Tibial artery (tissue), 4 donors: ENCODE data around the gene GRAP2.

Experiments used
- DNase-seq, 2 donors: peaks; one replicate each; pipeline ENCODE4 v3.0.0-alpha.2; 2019
- H3K27ac ChIP-seq, 2 donors: fragments of 200-600 bp; sonication (generic) in 1 of 2; 1 replicate in 1 of 2; 2 replicates in 1 of 2; pipeline ENCODE4 v1.5.1; 2018 to 2019; ENCODE audit warnings: mild to moderate bottlenecking in 1 of 2
- H3K27me3 ChIP-seq, 2 donors: fragments of 200-600 bp; sonication (generic) in 1 of 2; one replicate each; pipeline versions ENCODE4 v1.5.1 to v1.6.0; 2016 to 2019
- H3K36me3 ChIP-seq, 3 donors: fragments of 200-600 bp; sonication (generic) in 2 of 3; one replicate each; pipeline ENCODE4 v1.5.1; 2016 to 2019; ENCODE audit warnings: mild to moderate bottlenecking in 2 of 3
- H3K4me1 ChIP-seq, 4 donors: fragments of 200-600 bp; sonication (generic) in 2 of 4; 1 replicate in 3 of 4; 2 replicates in 1 of 4; pipeline ENCODE4 v1.5.1; 2016 to 2019
- H3K4me3 ChIP-seq, 2 donors: fragments of 200-600 bp; sonication (generic) in 1 of 2; 1 replicate in 1 of 2; 2 replicates in 1 of 2; pipeline ENCODE4 v1.5.1; 2018 to 2019; ENCODE audit warnings: mild to moderate bottlenecking in 2 of 2
- H3K9me3 ChIP-seq, 3 donors: fragments of 200-600 bp; sonication (generic) in 1 of 3; one replicate each; pipeline ENCODE4 v1.5.1; 2016 to 2019
- CTCF ChIP-seq, 2 experiments: fragments of 200-600 bp in 1 of 2; fragments of 450-650 bp in 1 of 2; IDR thresholded peaks; one replicate each; pipeline ENCODE4 v1.5.1; 2017 to 2019; ENCODE audit warnings: antibody characterized with exemption in 2 of 2, mild to moderate bottlenecking in 1 of 2, moderate library complexity in 1 of 2
- intact Hi-C: fragments of 100-400 bp; cut with DNase I; formaldehyde crosslinking; loops from one replicate; pipeline ENCODE4 v1.15.0; 2023; ENCODE audit warnings: low total_unique reads

The GRAP2 gene

DNA sequence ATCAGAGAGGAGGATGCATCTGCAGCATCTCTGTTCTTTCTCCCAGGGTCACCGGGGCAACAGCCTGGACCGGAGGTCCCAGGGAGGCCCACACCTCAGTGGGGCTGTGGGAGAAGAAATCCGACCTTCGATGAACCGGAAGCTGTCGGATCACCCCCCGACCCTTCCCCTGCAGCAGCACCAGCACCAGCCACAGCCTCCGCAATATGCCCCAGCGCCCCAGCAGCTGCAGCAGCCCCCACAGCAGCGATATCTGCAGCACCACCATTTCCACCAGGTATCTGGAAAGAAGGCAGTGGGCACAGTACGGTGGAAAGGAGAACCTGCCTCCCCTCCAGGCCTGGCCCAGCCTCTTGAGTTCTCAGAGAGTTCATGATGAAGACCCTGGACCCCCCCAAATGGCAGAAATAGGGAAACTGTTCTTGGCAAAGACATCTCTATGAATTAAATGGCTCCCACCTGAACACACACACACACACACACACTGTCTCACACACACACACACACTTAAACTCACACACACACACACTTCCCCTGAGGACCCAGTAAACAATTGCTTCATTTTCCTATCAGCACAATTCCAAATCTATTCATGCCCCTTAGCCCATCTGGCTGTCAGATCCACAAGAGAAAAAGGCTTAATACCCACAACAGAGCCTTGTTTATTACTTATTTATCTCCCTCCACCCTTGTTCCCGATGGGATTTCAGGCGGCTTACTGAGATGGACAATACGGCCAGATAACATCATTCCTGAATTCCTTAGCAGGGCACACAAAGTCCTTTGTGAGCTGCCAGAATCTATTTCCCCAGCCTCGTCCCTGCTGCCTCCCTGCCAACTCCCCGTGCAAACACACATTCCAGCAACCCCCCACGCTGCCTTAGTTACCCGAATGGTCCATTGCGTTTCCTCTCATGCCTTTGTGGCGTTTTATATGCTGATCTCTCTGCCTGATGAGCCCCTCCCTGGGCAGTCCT, 67.4 kb downstream of the GRAP2 start:
- Histone ChIP-seq H3K4me3 (no peak overlapping the region), H3K9me3 (no peaks in the 10 kb centered on the region), H3K27ac (no peak overlapping the region), H3K27me3 (peaks cover 0 to 60% of the 10 kb centered on the region in 2 donors), H3K36me3 (no peaks in the 10 kb centered on the region), H3K4me1 (peaks cover 0 to 11% (median 0%) of the 10 kb centered on the region in 4 donors)
- intact Hi-C loops, result no loop called here
- no peak for TF ChIP-seq CTCF (IDR thresholded peaks at IDR 0.05)
- DNase-seq, result no peak

- no peak for DNase-seq
- Histone ChIP-seq H3K4me1 (peaks cover 0 to 12% (median 0%) of the 10 kb centered on the region in 4 donors), H3K27me3 (peaks cover 0 to 68% of the 10 kb centered on the region in 2 donors), H3K36me3 (no peaks in the 10 kb centered on the region), H3K4me3 (no peak overlapping the region), H3K9me3 (no peaks in the 10 kb centered on the region), H3K27ac (no peak overlapping the region)
- no peak for TF ChIP-seq CTCF (IDR thresholded peaks at IDR 0.05)
- intact Hi-C loops, result no loop called here
Measured at GRCh38 chr22:39970742-39971141, 69.9 kb downstream of the GRAP2 start.

DNA sequence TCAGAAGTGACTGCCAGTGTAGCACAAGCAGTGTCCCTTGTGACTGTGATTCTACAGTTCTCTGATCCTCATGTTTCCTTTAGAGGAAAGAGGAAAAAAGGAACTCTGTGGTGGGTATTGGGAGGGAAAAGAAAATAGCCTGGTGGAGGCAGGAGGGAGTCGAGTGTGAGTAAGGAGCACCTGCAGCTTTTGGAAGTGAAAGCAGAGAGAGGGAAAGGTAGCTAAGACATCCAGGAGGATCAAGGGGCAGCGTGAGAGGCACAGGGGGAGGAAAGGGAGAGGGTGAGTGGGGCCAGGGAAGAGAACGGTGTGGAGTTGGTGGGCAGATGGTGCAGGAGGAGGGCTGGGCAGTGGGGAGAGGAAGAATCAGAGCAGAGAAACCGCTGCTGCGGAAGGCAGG, 71.8 kb downstream of the GRAP2 start:
- intact Hi-C loops, result no loop called here
- Histone ChIP-seq H3K27me3 (peaks cover 0 to 84% of the 10 kb centered on the region in 2 donors), H3K4me3 (no peak overlapping the region), H3K4me1 (peaks cover 0 to 10% (median 0%) of the 10 kb centered on the region in 4 donors), H3K9me3 (no peaks in the 10 kb centered on the region), H3K27ac (no peak overlapping the region), H3K36me3 (no peaks in the 10 kb centered on the region)
- no peak for TF ChIP-seq CTCF (IDR thresholded peaks at IDR 0.05)
- no peak for DNase-seq

- Histone ChIP-seq H3K4me3 (no peak overlapping the region), H3K4me1 (peaks cover 0 to 6% (median 0%) of the 10 kb centered on the region in 4 donors), H3K27me3 (peaks cover 0 to 84% of the 10 kb centered on the region in 2 donors), H3K9me3 (no peaks in the 10 kb centered on the region), H3K36me3 (no peaks in the 10 kb centered on the region), H3K27ac (no peak overlapping the region)
- TF ChIP-seq CTCF (IDR thresholded peaks at IDR 0.05), result no peak
- intact Hi-C loops, result no loop called here
- DNase-seq, result no peak
Measured at GRCh38 chr22:39973656-39974055, 72.8 kb downstream of the GRAP2 start.

DNA sequence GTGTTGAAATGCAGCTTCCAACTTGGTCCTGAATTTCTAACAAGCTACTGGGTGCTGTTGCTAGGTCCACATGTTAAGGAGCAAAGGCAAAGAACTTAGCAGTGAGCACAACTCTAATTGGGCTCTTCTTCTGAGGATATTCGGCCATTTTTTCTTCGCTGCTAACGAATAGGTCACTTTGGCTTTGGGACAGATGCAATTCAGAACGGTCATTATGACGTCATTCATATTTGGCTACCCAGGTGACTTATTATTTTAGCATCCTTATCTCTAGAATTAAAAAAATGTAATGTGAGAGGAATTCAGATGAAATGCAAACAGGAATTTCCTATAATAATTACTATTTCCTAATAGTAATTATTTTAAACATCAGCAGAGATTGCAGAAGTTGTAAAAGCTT, 73.2 kb downstream of the GRAP2 start:
- intact Hi-C loops, result no loop called here
- H3K4me1 ChIP-seq, result peaks cover 0 to 5% (median 0%) of the 10 kb centered on the region in 4 donors
- H3K4me3 ChIP-seq, result no peak overlapping the region
- no peaks in the 10 kb centered on the region for H3K9me3 ChIP-seq
- DNase-seq, result no peak
- peaks cover 0 to 80% of the 10 kb centered on the region in 2 donors for H3K27me3 ChIP-seq
- H3K36me3 ChIP-seq, result no peaks in the 10 kb centered on the region
- TF ChIP-seq CTCF (IDR thresholded peaks at IDR 0.05), result no peak
- H3K27ac ChIP-seq, result no peak overlapping the region
